Glomerular visceral epithelial cell (primary cell): ENCODE data around the gene MRPL53.
"Not testable (repeated sequence)": the region's sequence is repeated elsewhere in the genome, so short reads cannot be mapped to it uniquely, and the experiment has no call there.

Experiments
- DNase-seq: peaks from one replicate; pipeline ENCODE4 v3.0.0-alpha.2; 2016; ENCODE audit errors: extremely low spot score

Gene MRPL53

DNA sequence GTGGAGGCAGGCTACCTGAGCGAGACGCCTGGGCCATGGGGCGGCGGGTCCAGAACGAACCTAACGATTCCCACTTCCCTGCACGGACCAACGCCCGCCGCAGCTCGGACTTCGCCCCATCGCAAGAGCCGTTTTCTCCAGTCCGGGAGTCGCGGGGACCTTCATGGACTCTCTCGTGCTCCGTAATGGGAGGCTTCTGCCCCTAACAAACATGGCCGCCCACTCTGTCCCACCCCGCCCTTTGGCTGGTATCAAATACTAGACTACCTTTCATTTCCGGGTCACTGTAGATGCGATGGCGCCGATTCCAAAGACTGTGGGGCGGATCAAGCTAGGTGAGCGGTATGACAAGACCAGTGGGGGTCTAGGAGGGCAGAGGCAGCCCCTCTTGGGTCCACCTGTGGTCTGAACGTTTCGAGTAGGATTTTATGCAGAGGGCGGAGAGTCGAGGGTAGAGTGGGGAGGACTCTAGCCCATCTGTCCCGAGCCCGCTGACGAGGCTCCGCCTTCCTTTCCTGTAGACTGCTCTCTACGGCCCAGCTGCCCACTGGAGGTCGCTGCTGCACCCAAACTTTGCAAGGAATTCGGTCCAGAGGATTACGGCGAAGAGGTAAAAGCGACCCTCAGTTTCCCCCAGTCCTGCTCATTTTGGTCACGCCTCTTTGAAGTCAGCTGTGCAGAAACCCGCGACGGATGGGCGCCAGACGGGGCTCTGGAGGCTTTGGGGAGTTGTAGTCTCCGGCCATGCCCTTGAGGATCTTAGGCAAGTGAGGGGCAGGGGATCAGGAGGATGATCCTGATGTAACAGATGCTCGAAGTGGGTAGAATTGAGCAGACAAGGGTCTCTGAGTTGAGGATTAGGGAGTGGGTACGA lies 10.6 kb upstream of the MRPL53 start, which contains the start of the genes CCDC142 and TTC31:
CCDC142 (minus strand) TSS at position 198 of the 874 bp plus-strand sequence; CDS start at position 37, 161 bp downstream.
TTC31 (plus strand) TSS at position 281 of the 874 bp plus-strand sequence; CDS start at position 296, 15 bp downstream.
- DNase-seq = peak; percentile 89

DNA sequence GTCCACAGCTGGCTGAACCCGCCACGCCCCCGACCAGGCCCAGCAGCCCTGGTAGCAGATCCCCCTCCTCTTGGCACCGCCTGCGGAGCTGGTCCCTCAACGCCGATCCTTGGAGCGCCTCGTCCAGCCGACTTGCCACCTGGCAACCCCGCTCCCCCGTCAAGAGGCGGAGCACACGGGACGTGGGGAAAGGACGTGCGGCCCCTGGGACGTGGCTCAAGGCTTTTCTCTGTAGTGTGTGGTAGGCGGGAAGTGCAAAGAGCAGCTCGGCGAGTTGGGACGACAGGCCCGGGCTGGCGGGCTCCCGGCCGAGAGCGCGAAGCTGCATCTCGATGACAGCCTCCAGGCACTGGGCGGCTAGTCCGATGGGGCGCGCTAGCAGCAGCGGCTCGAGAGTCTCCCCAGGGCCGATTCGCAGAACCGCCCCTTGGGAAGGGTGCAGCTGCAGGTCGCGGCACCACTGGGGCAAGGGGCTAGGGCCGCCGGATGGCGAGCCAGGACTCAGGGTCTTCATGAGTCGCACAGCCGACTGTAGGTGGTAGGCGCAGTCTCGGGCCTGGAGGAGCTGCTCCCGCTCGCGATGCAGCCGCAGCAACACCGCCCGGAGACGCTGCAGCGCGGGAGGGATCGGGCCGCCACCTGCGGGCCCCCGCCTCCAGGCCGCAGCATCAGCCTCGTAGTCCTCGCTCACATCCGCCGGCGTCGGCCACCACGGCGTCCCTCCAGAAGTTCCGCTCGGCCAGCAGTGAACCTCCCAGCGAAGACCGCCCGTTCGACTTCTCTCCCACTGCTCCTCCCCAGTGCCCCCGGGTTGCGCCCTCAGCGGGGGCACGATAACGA lies 9.7 kb upstream of the MRPL53 start:
- no peak for DNase-seq

- no peak for DNase-seq
Measured at GRCh38 chr2:74481431-74481830, 9.0 kb upstream of the MRPL53 start.

DNA sequence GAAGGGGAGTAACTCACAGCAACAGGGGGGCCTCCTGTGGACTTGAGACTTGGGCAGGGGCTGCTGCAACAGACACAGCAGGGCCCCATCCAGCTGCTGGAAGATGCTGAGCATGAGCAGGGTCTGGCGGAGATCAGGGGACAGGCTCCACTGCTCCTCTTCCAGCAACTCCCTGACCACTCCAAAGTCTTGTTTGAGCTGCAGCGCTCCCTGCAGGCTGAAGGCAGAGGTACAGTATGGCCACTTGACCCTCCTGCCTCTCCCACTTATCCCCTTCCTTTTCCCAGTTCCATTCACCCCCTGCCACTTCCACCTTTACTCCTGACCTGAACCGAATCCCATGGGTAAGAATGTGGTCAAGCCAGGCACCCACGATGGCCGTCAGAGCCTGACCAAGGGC lies 2.4 kb upstream of the MRPL53 start:
- DNase-seq = no peak

DNA sequence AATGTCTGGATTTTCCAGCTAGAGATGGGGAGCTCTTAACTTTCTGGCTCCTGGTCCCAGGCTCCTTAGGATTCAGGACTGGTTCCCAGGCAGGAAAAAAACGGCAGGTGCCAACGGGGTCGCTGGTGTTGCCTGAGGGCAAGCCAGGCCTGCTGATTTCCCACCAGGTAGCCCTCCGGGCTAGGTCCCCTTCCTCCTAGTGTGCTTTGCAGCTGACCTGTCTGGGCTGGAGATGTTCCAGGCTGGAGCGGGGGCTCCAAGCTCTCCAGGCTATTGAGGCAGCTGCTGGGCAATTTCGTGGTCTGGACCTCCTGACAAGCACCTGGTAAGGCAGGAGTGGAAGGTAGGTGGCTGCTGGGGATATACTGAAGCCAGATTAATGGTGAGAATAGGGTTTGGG lies 2.0 kb upstream of the MRPL53 start:
- DNase-seq = no peak

- DNase-seq = no peak
Measured at GRCh38 chr2:74472945-74473258, 422 bp upstream of the MRPL53 start.

DNA sequence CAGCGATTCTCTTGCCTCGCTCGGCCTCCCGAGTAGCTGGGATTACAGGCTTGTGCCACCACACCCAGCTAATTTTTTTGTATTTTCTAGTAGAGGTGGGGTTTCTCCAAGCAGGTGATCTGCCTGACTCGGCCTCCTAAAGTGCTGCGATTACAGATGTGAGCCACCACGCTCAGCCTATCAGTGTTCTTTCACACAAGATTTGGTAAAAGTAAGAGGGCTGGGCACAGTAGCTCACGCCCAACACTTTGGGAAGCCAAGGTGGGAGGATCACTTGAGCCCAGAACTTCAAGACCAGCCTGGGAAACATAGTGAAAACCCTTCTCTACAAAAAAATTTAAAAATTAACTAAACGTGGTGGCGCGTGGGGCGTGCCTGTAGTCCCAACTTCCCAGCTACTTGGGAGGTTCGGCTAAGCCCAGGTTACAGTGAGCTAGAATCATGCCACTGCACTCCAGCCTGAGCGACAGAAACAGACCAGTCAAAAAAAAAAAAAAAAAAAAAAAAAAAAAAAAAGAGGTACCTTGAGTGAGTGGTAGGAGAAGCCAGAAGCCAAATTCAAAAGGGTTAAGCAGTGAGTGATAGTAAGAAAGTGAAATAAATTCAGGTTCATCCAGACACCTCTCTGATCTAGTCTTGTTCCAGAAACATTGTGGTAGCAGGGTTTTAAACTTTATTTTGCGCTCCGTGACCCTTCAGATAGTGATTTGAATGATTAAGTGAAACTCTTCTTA lies 981 bp downstream of the MRPL53 start:
- no peak for DNase-seq

DNA sequence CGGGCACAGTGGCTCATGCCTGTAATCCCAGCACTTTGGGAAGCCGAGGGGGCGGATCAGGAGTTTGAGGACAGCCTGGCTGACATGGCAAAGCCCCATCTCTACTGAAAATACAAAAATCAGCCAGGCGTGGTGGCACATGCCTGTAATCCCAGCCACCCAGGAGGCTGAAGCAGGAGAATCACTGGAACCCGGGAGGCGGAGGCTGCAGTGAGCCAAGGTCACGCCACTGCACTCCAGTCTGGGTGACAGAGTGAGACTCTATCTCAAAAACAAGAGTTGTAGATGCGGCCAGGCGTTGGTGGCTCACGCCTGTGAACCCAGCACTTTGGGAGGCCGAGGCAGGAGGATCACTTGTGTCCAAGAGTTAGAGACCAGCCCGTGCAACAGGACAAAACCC lies 1.7 kb downstream of the MRPL53 start:
- not testable (repeated sequence) for DNase-seq

- no peak for DNase-seq
Measured at GRCh38 chr2:74464406-74464805, 8.1 kb downstream of the MRPL53 start.

GRCh38 chr2:74462786-74463105 lies 9.7 kb downstream of the MRPL53 start:
- no peak for DNase-seq

DNA sequence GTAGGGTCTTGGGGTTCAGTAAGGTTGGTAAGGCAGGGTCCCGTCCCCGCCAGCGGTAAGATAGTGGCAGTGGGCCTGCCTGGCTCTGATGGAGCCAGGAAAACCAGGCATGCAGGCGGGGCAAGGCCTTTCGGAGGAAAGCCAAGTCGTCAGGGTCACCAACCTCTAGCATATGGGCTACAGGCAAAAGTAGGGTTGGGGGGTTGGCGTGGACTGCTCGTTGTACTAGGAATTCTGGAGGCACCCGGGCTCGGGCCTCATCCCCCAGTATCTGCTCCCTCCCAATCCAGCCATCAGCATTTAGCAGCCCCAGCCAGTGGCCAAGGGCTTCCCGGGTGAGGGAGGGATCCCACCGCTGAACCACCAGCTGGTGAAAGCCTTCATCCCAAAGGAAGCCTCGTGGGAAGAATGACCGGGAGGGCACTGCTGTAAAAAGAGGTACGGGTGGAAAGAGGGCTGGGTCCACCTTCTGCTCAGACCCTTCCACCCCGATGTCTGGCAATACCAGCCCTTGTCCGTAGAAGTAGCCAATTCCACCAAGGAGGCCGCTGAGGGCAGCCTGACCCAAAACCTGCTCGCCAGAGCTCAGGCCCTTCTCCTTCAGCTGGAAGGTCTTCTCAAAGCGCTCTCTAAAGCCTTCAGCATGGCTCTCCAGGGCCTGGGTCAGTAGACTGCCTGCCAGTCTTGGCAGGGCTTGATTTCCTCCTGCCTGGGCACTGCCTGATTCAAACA lies 10.3 kb downstream of the MRPL53 start:
- no peak for DNase-seq

- DNase-seq = no peak
Measured at GRCh38 chr2:74461187-74462053, 11.1 kb downstream of the MRPL53 start.

DNA sequence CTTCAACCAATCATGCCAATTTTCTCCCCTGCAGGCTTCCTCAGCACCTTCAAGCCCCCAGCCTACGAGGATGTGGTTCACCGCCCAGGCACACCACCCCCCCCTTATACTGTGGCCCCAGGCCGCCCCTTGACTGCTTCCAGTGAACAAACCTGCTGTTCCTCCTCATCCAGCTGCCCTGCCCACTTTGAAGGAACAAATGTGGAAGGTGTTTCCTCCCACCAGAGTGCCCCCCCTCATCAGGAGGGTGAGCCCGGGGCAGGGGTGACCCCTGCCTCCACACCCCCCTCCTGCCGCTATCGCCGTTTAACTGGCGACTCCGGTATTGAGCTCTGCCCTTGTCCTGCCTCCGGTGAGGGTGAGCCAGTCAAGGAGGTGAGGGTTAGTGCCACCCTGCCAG lies 12.3 kb downstream of the MRPL53 start:
- DNase-seq = not testable (repeated sequence)

DNA sequence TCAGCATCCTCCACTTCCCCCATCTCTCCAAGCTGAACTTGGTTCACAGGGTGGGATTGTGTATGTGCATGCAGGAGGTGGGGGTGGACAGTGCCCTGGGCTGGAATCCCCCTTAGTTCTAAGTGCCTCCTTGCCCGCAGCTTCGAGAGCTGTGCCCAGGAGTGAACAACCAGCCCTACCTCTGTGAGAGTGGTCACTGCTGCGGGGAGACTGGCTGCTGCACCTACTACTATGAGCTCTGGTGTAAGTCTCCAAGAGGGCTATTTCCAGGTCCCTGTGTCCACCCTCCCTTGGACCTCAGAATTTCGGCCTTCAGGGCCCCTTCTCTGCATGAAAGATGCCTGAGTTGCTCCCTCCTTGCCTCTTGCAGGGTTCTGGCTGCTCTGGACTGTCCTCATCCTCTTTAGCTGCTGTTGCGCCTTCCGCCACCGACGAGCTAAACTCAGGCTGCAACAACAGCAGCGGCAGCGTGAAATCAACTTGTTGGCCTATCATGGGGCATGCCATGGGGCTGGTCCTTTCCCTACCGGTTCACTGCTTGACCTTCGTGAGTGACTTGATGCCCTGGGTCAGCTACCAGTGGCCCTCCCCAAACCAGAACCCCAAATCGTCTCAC lies 12.9 kb downstream of the MRPL53 start:
- not testable (repeated sequence) for DNase-seq

GRCh38 chr2:74458938-74459363 lies 13.5 kb downstream of the MRPL53 start:
- DNase-seq = no peak

DNA sequence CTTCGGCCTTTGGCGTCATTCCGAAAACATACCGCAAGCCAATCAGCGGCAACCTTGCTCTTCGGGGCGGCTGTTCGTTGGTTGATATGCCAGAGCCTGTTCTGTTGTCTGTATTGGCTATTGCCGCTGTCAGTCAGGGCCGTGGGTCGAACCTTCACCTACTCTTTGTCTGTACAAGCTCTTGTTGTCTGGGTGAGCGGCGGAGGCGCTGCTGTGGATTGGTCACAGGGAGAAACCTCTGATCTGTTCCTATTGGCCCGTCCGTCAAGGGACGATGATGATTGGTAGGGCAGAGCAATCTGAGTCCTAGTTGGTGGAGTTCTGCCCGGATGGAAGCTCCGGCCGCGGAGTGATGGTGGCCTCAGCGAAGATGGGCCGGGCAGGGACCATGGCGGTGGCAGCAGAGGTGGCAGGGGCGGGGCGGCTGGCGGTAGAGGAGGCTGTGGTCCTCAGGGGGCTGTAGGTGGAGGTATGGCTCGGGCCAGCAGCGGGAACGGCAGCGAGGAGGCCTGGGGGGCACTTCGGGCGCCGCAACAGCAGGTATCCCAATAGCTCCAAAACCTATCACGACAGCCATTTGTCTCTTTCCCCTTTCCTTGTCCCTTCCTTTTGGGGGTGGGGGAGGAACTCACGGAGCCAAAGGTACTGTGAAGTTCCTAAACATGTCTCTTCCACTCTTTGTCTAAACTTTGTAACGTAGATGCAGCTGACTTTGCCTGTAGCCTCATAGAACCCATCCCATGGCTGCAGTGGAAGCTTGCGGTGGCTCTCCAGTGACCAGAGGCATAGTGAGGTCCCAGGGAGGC lies 14.1 kb downstream of the MRPL53 start, which contains the start of gene WBP1:
WBP1 (plus strand) TSS at position 307 of the 806 bp plus-strand sequence; CDS start at position 472, 165 bp downstream.
- DNase-seq = peak; percentile 100

DNA sequence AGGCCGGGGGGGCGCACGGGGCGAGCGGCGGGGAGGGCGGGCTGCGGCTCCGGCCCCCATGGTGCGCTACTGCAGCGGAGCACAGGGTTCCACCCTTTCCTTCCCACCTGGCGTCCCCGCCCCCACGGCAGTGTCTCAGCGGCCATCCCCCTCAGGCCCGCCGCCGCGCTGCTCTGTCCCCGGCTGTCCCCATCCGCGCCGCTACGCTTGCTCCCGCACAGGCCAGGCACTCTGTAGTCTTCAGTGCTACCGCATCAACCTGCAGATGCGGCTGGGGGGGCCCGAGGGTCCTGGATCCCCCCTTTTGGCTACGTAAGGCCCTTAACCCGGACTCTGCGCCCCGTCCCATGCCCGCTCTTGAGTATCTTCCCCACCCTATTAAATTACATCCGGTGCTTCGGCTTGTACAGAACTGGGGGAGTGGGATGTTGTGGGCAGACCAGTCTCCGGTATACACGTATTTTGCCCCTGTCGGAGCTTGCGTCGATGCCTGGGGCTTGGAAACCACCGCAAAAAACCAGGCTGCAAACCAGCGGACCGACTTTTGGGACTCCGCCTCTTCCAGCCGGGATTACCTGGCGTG lies 14.8 kb downstream of the MRPL53 start:
- peak; percentile 63 for DNase-seq

DNA sequence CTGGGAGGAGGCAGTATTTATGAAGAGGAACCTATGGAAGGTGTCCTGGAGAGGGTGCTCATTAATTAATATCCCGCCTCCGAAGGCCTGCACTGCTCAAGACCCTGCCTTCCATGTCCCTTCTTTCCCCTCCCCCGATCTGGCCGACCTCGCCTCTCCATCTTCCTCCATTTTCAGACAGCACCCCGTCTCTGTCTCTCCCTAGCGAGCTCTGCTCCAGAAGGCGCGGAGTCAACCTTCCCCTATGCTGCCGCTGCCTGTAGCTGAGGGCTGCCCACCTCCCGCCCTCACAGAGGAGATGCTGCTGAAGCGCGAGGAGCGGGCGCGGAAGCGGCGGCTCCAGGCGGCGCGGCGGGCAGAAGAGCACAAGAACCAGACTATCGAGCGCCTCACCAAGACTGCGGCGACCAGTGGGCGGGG lies 15.3 kb downstream of the MRPL53 start:
- DNase-seq = no peak
